HPDE6-E6E7 (cell line): ENCODE measurements around the gene TOM1L1.
A peak's percentile ranks its signal among the peaks of the same experiment; 100 is the strongest.

Experiments used
- DNase-seq: peaks from one replicate; pipeline ENCODE4 v3.0.0; 2011; ENCODE audit warnings: missing footprints; ENCODE audit errors: extremely low spot score

Gene TOM1L1

GRCh38 chr17:54898576-54898975 is 2.1 kb upstream of the TOM1L1 start:
- no peak for DNase-seq

GRCh38 chr17:54899201-54899600 is 1.5 kb upstream of the TOM1L1 start:
- DNase-seq = no peak

GRCh38 chr17:54899721-54900456 is 763 bp upstream of the TOM1L1 start:
- DNase-seq = no peak

- DNase-seq = peak; percentile 39
Measured at GRCh38 chr17:54901230-54901822, 674 bp downstream of the TOM1L1 start.

- DNase-seq = no peak
Measured at GRCh38 chr17:54902017-54902416, 1.4 kb downstream of the TOM1L1 start.

GRCh38 chr17:54902611-54903010 is 2.0 kb downstream of the TOM1L1 start:
- DNase-seq = no peak

GRCh38 chr17:54903375-54903774 is 2.7 kb downstream of the TOM1L1 start:
- DNase-seq = no peak

- no peak for DNase-seq
Measured at GRCh38 chr17:54906683-54907082, 6.0 kb downstream of the TOM1L1 start.

GRCh38 chr17:54907376-54907775 is 6.7 kb downstream of the TOM1L1 start:
- DNase-seq = no peak

- DNase-seq = no peak
Measured at GRCh38 chr17:54909766-54910165, 9.1 kb downstream of the TOM1L1 start.

GRCh38 chr17:54916721-54917120 is 16.1 kb downstream of the TOM1L1 start:
- DNase-seq = no peak

GRCh38 chr17:54919425-54919824 is 18.8 kb downstream of the TOM1L1 start:
- DNase-seq = no peak

GRCh38 chr17:54920819-54921218 is 20.2 kb downstream of the TOM1L1 start:
- no peak for DNase-seq

GRCh38 chr17:54924405-54924804 is 23.8 kb downstream of the TOM1L1 start:
- no peak for DNase-seq

GRCh38 chr17:54927525-54927924 is 26.9 kb downstream of the TOM1L1 start:
- DNase-seq = no peak

- DNase-seq = no peak
Measured at GRCh38 chr17:54932711-54933110, 32.1 kb downstream of the TOM1L1 start.

- no peak for DNase-seq
Measured at GRCh38 chr17:54933921-54934320, 33.3 kb downstream of the TOM1L1 start.

GRCh38 chr17:54935471-54935870 is 34.8 kb downstream of the TOM1L1 start:
- no peak for DNase-seq

- no peak for DNase-seq
Measured at GRCh38 chr17:54937018-54937417, 36.4 kb downstream of the TOM1L1 start.

- DNase-seq = no peak
Measured at GRCh38 chr17:54937426-54937825, 36.8 kb downstream of the TOM1L1 start.

- DNase-seq = no peak
Measured at GRCh38 chr17:54941285-54941684, 40.6 kb downstream of the TOM1L1 start.

- no peak for DNase-seq
Measured at GRCh38 chr17:54944796-54945195, 44.1 kb downstream of the TOM1L1 start.

GRCh38 chr17:54945231-54945630 is 44.6 kb downstream of the TOM1L1 start:
- DNase-seq = no peak

- DNase-seq = no peak
Measured at GRCh38 chr17:54945671-54946070, 45.0 kb downstream of the TOM1L1 start.
